Spleen (tissue), 7 donors: Measurements from ENCODE around the gene BATF.

Experiments used
- CTCF ChIP-seq, 11 experiments: fragments of 200-600 bp in 7 of 11; fragments of 450-650 bp in 4 of 11; sonication (generic) in 4 of 11; IDR thresholded peaks in 8 of 11; conservative IDR thresholded peaks in 3 of 11; 1 replicate in 7 of 11; 2 replicates in 4 of 11; pipeline versions ENCODE4 v1.4.0 to v1.8.0; 2016 to 2021; ENCODE audit warnings: antibody characterized with exemption in 11 of 11, inconsistent platforms in 4 of 11, mild to moderate bottlenecking in 1 of 11
- POLR2A ChIP-seq, 3 donors: fragments of 450-650 bp; IDR thresholded peaks; one replicate each; pipeline ENCODE4 v1.5.1; 2017; ENCODE audit warnings: antibody characterized with exemption in 3 of 3, mild to moderate bottlenecking in 1 of 3
- POLR2AphosphoS5 ChIP-seq, 3 donors: sonication (generic); formaldehyde crosslinking; IDR thresholded peaks; one replicate each; pipeline ENCODE4 v1.5.1; 2017; ENCODE audit warnings: antibody characterized with exemption in 3 of 3
- donor health status: DM: no; HTN: no; CAD: no; lungs with moderate emphysema.
- donor health status: DM: no; HTN: no; CAD: no.
- donor health status: DM: no; HTN: no; CAD: no.

- TF ChIP-seq CTCF (IDR thresholded peaks at IDR 0.05 in 8 of 11, conservative IDR thresholded peaks at IDR 0.05 in 3 of 11) (no peak), POLR2AphosphoS5 (IDR thresholded peaks at IDR 0.05) (no peak), POLR2A (IDR thresholded peaks at IDR 0.05) (no peak)
Observed at GRCh38 chr14:75558440-75558839, 36.2 kb downstream of the BATF start.
